Jurkat, Clone E6-1 (cell line): ENCODE measurements around the gene TLCD5.

ENCODE experiments used
- DNase-seq: peaks from one replicate; pipeline ENCODE4 v3.0.0-alpha.2; 2011; ENCODE audit warnings: low read depth, low spot score
- H3K4me3 ChIP-seq: 2 replicates; pipeline ENCODE4 v1.5.1; 2011; ENCODE audit warnings: mild to moderate bottlenecking, low read length, control low read depth, moderate library complexity

Gene TLCD5

DNA sequence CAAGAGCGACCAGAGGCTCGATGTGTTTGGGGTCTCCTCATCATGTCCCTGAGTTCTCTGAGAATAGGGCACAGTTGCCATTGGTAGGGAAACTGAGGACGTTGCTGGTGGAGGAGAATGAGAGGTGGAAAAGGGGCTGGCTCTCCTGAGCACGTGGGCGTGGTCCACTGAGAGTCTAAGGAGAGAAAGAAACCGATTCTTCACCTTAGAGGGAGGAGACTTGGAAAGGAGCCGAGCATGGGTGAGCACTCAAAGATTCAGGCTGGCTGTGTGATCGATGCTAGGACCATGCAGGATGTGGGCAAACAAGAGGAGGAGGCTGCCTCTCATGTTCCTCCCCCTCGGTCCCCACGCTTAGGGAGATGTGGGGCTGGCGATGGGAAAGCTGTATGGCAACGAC is 19.8 kb upstream of the TLCD5 start:
- H3K4me3 ChIP-seq, result no peak overlapping the region
- peak; percentile 48 for DNase-seq

DNA sequence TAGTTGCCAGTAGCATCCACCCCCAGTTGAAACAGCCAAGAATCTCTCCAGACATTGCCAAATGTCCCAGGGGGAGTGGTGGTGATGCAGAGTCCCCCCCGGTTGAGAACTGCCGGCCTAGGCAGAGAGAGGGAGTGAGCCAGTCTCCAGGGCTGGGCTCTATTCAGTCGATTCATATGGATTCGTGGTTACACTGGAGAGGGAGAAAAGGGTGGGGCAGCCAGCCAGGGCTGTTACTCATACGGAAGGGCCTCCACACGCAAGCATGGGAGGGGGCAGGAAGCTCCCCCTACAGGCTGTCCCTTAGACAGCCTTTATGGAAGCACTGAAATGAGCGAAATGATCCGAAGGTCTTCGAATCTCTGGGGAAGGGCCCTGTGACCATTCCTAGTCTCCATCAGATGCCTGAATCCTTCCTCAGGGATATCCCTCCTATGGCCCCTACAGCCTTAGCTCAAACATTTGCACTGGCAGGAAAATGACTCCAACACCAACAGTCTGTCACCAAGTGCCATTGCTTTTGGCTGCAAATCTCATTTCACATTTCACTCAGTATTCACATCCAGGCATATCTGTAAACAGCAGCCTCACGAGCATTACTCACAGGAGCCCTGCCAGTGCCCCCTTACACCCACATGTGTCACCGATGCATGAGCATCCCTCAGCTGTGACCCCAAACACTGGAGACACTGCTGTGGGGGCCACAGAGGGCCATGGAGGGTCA is 18.4 kb upstream of the TLCD5 start:
- DNase-seq, result no peak
- no peak overlapping the region for H3K4me3 ChIP-seq

GRCh38 chr11:120307476-120307875 is 17.6 kb upstream of the TLCD5 start:
- DNase-seq, result no peak
- H3K4me3 ChIP-seq, result no peak overlapping the region

DNA sequence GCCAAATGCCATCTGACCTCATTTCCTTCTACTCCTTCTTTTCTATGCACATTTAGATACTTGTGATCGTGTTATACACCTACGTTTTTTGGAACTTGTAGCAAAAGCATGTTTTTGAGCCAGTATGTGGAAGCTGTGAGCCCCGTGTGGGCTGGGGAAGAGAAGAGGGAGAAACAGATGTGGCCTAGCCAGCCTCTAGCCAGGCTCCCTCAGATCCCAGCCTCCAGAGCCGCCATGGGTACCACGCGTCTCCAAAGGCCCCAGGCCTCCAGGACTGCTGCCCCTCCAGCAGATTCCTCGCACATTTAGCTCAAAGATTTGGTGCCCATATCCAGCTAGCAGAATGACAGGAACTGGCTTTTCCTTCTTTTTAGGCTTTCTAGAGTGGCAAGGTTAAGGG is 17.0 kb upstream of the TLCD5 start:
- H3K4me3 ChIP-seq, result no peak overlapping the region
- no peak for DNase-seq

DNA sequence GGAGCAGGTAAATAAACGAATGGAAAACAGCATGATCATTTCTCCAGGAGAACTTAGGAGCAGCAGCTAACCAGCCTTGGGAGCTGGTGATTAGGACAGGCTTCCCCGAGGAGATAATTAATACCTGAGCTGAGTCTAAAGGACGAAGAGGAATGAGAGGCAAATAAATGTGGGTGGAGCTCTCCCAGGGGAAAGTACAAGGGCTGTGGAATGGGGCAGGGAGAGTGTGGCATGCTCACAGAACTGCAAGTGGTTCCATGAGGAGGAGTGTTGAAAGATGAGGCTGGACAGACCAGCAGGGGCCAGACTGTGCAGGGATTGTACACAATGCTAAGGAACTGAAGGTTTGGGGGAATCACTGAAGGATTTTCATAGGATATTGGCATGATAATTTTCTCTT is 14.2 kb upstream of the TLCD5 start:
- H3K4me3 ChIP-seq, result no peak overlapping the region
- no peak for DNase-seq

DNA sequence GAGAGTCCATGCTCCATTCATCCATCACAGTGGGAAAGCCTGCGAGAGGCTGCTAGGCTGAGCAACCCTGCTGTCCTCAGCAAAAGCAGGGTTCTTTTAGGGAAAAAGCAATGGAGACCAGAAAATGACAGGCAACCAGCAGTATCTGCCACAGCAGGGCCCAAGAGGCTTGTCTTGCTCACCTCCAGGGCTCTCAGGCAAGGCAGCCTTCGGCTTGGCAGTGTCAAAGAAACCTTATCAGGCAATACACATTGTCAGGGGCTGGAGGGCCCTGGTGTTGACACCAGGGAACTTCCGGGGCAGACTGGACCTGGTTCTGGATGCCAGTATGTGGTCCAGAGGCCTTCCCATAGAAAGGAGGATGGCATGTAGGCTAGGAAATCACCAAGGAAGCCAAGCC is 10.2 kb upstream of the TLCD5 start:
- no peak for DNase-seq

GRCh38 chr11:120316880-120317688 is 8.0 kb upstream of the TLCD5 start:
- H3K4me3 ChIP-seq, result no peak overlapping the region
- no peak for DNase-seq

More for the DNA sequence above, 10.2 kb upstream of the TLCD5 start:
- H3K4me3 ChIP-seq, result no peak overlapping the region

DNA sequence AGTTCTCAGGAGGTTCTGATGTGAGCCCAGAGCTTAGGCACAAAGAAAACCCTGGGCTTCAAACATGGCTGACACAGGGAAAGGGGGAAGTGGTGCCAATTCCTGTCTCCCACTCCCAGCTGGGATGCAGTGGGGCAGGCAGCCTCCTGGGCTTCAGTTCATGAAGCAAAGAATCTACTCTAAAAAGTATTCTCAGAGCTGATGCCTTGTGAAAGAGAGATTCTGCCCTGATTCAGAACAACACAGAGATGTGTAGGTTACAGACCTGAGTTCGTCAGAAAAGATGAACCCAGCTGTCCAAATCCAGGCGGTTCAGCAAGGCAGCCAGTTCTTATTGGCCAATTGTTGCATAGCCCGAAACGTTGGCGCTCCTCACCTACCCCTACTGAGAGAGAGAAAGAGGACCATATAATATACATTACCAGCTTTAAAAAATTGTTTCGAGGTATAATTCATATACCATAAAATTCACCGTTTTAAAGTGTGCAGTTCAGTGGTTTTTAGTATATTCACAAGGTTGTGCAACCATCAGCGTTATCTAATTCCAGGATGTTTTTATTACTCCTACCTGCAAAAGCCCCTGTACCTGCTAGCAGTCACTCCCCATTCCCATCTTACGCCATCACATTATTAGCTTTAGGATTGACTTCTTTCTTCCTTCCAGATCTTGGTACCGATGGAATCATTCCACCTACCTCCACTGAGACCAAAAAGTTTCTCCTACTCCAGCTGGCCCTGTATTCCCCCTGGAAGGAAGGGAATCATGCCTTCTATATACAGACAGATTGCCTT is 7.2 kb upstream of the TLCD5 start:
- no peak overlapping the region for H3K4me3 ChIP-seq
- no peak for DNase-seq

GRCh38 chr11:120318906-120319305 is 6.2 kb upstream of the TLCD5 start:
- no peak overlapping the region for H3K4me3 ChIP-seq
- DNase-seq, result no peak

- no peak for DNase-seq
- peak overlapping the region; percentile 64 for H3K4me3 ChIP-seq
These were observed 1.1 kb downstream of the TLCD5 start for GRCh38 chr11:120326228-120326627.

GRCh38 chr11:120326845-120327281 is 1.8 kb downstream of the TLCD5 start:
- peak; percentile 60 for DNase-seq
- no peak overlapping the region; the same call in 1 of the 2 replicates for H3K4me3 ChIP-seq

GRCh38 chr11:120327311-120327710 is 2.2 kb downstream of the TLCD5 start:
- DNase-seq, result no peak
- no peak overlapping the region for H3K4me3 ChIP-seq

- no peak for DNase-seq
- H3K4me3 ChIP-seq, result no peak overlapping the region
These were observed 4.5 kb downstream of the TLCD5 start for GRCh38 chr11:120329556-120329955.

- no peak overlapping the region for H3K4me3 ChIP-seq
- DNase-seq, result no peak
These were observed 4.9 kb downstream of the TLCD5 start for GRCh38 chr11:120330045-120330444.

- DNase-seq, result no peak
- H3K4me3 ChIP-seq, result no peak overlapping the region
These were observed 6.3 kb downstream of the TLCD5 start for GRCh38 chr11:120331301-120331996.

- DNase-seq, result no peak
- no peak overlapping the region for H3K4me3 ChIP-seq
These were observed 8.0 kb downstream of the TLCD5 start for GRCh38 chr11:120332822-120333716.

DNA sequence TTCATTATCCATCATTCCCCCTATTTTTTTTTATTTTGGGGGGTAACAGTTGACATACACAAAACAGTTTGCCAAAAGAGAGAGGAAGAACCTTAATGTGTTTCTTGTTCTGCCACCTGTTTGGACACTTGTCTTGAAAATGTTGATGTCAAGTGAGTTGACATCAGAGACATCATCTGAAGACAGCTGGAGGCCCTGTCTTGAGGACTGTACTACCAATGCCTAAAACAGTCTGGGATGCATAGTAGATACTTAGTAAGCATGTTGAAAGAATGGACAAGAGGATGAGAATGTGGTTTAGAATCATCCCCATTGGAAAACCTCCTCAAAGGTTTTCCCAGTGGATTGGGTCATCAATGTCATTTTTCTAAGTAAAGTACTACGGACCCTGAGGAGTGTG is 8.7 kb downstream of the TLCD5 start:
- DNase-seq, result no peak
- H3K4me3 ChIP-seq, result no peak overlapping the region

DNA sequence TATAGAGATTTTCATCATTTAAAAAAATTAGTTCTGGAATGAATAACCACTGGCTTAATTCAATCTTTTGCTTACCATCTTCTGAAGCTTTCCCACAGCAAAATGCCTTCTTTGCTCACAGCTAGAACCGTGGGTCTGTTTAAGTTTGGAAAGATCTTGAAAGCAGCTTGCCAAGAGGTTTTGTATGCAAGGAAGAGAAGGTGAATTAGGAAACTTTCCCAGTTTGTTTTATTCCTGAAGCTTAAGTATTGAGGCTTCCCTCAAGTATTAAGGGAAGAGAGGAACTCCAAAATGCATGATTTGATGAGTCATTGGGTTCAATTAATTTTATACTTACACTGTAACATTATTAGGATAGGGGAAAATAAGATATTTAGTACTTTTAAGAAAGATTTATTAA is 9.2 kb downstream of the TLCD5 start:
- no peak for DNase-seq
- no peak overlapping the region for H3K4me3 ChIP-seq
